Activated CD4-positive, alpha-beta T cell treated with anti-CD3 and anti-CD28 coated beads, Interleukin-2, amount 50 U/mL, for 1 hour (primary cell): Measurements from ENCODE around the gene NEK11.
"Not testable (repeated sequence)": the region's sequence is repeated elsewhere in the genome, so short reads cannot be mapped to it uniquely, and the experiment has no call there.

ENCODE experiments used
- DNase-seq: peaks from one replicate; pipeline ENCODE4 v3.0.0-alpha.2; 2020

NEK11 gene

GRCh38 chr3:131315162-131315561, 288.5 kb downstream of the NEK11 start:
- DNase-seq, result no peak

GRCh38 chr3:131317667-131318066, 291.0 kb downstream of the NEK11 start:
- no peak for DNase-seq

- DNase-seq, result no peak
Measured at GRCh38 chr3:131323014-131323413, 296.3 kb downstream of the NEK11 start.

- DNase-seq, result no peak
Measured at GRCh38 chr3:131323792-131324191, 297.1 kb downstream of the NEK11 start.

GRCh38 chr3:131324923-131325322, 298.2 kb downstream of the NEK11 start:
- DNase-seq, result no peak

- no peak for DNase-seq
Measured at GRCh38 chr3:131326307-131326706, 299.6 kb downstream of the NEK11 start.

- DNase-seq, result no peak
Measured at GRCh38 chr3:131328721-131329120, 302.0 kb downstream of the NEK11 start.

- DNase-seq, result no peak
Measured at GRCh38 chr3:131329774-131330173, 303.1 kb downstream of the NEK11 start.

- not testable (repeated sequence) for DNase-seq
Measured at GRCh38 chr3:131331456-131332085, 304.9 kb downstream of the NEK11 start.

- DNase-seq, result no peak
Measured at GRCh38 chr3:131338948-131339640, 312.4 kb downstream of the NEK11 start.

- DNase-seq, result no peak
Measured at GRCh38 chr3:131341761-131342160, 315.1 kb downstream of the NEK11 start.

- DNase-seq, result no peak
Measured at GRCh38 chr3:131348911-131349310, 322.2 kb downstream of the NEK11 start.

- no peak for DNase-seq
Measured at GRCh38 chr3:131349454-131349853, 322.8 kb downstream of the NEK11 start.

- DNase-seq, result no peak
Measured at GRCh38 chr3:131349946-131350347, 323.3 kb downstream of the NEK11 start.

- no peak for DNase-seq
Measured at GRCh38 chr3:131350506-131350905, 323.8 kb downstream of the NEK11 start.

- no peak for DNase-seq
Measured at GRCh38 chr3:131353016-131353877, 326.6 kb downstream of the NEK11 start.

- DNase-seq, result no peak
Measured at GRCh38 chr3:131353986-131354385, 327.3 kb downstream of the NEK11 start.

- no peak for DNase-seq
Measured at GRCh38 chr3:131356006-131356595, 329.4 kb downstream of the NEK11 start.

GRCh38 chr3:131357275-131357674, 330.6 kb downstream of the NEK11 start:
- no peak for DNase-seq

GRCh38 chr3:131360191-131360755, 333.6 kb downstream of the NEK11 start:
- DNase-seq, result no peak

- not testable (repeated sequence) for DNase-seq
Measured at GRCh38 chr3:131361066-131361463, 334.4 kb downstream of the NEK11 start.

- no peak for DNase-seq
Measured at GRCh38 chr3:131361464-131362421, 335.1 kb downstream of the NEK11 start.
